HUDEP-2 (cell line): ENCODE measurements around the gene ZAR1L.

Source experiments
- DNase-seq, 76 experiments: peaks; one replicate each; lab custom pipeline; 2025; ENCODE audit not compliant: unreplicated experiment in 76 of 76; lab: John Stamatoyannopoulos, UW

ZAR1L gene

DNA sequence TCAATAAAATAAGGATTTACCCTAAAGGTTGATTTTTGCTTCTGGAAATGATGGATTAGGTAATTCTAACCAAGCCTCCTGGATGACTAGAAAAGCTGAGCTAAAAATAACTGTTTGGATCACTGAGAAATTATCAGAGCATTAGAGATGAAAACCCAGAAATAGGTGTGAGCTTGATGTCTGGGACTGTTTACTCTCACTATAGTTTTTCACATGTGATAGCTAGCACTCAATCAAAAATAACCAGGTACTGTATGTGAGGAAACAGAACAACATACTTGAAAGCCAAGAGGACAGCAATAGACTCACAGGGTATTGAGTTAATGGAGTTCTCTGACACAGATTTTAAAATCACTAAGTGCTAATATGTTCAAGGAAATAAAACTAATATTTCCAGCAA, 9.5 kb downstream of the ZAR1L start:
- no peak for DNase-seq

DNA sequence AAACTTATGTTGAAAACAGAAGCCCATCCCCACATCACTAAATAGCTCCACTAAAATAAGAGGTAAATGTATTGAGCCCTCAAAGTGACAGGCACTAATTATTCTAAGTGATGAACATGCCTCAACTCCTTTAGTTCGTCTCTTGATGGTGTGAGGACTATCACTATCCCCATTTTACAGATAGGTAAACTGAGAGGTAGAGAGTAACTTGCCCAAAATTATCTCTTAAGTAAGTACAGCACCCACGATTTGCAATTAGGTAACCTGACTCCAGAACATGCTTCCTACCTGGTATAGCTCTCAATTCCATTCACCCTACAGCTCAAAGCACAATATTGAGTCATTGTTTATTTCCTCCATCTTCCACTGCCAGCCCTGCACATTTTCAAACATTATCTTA, 12.7 kb downstream of the ZAR1L start:
- no peak for DNase-seq

DNA sequence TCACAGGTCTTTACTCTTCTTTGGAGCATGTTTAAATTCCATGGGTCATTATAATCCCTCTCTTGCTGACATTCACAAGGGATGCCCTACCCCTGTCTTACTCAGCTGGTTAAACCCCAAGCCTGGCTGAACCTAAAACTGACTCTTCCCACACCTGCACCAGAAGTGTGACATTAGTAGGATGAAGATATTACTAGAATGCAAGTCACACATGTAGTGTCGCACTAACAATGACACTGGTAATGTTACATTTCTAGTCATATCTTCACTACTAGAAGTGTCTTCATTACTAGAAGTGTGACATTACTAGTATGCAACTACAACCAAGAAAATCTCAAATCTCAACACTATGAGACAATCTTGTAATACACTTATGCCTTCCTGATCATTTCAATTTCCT, 14.2 kb downstream of the ZAR1L start:
- no peak for DNase-seq

GRCh38 chr13:32300406-32300805, 14.8 kb downstream of the ZAR1L start:
- no peak for DNase-seq

DNA sequence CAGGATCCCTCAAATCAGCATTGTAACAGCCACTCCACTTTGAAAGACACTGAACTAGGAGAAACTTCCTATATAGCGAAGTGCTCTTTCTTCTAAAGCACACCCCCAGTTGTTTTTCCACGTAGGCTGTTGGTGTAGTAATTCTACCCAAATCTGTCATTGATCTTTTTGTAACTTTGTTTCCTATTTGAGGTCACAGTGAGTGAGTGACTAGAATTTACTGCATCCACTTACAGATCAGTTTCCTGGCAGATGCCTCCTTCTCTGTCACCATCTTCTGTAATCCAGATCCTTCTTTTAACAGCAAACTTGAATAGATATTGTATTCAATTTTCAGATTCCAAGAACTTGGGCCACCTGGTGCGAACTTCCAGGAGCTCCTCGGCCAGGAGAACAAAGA, 15.3 kb downstream of the ZAR1L start:
- DNase-seq, result no peak

DNA sequence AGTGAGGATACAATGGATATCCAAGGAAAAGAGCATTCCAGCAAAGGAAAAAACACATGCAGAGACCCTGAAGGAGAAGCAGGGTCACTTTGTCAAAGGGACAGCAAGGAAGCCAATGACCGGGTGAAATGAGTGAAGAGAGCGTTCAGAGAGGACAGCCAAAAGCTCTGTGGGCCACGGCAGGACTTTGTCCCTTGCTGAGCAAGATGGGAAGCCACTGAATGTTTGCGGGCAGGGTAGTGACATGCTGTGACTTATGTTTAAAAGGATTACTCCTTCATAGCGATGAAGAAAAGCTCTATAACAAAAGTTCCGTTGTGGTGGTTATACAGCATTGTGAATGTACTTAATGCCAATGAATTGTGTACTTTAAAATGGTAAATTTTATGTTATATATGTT, 16.5 kb downstream of the ZAR1L start:
- no peak for DNase-seq

DNA sequence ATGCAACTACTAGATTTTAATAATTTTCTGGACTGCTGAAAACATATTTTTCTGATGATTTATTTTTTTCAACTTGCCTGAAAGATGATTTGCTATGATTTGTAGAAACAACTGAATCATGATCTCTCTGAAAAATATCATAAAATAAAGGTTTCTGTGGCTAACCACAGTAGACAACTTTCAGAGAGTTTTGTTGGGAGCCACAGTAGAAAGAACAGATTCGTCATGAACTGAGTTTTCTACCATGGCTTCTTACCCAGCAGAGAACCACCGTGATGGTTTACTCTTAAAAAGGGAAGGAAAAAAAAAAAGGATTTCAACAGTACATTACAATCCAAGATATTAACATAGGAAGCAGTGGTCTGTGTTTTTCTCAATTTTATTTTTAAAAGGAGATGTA, 18.0 kb downstream of the ZAR1L start:
- DNase-seq, result no peak

DNA sequence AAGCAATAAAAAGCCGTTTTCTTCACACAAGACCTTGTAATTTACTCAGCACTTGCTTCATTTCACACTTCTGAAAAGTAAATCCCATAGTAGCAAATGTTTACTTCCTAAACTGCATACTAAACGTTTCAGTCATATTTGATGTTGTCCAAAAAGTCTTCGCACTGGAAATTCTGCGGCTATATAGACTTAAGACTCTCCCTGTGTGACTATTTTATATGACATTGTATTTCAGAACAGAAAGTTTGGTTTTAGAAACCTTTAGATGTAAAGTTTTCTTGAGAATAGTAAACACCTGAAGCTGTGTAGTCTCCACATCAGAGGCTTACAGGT, 29.6 kb downstream of the ZAR1L start:
- no peak for DNase-seq

- DNase-seq, result no peak
These were observed 30.1 kb downstream of the ZAR1L start for GRCh38 chr13:32284927-32285632.

DNA sequence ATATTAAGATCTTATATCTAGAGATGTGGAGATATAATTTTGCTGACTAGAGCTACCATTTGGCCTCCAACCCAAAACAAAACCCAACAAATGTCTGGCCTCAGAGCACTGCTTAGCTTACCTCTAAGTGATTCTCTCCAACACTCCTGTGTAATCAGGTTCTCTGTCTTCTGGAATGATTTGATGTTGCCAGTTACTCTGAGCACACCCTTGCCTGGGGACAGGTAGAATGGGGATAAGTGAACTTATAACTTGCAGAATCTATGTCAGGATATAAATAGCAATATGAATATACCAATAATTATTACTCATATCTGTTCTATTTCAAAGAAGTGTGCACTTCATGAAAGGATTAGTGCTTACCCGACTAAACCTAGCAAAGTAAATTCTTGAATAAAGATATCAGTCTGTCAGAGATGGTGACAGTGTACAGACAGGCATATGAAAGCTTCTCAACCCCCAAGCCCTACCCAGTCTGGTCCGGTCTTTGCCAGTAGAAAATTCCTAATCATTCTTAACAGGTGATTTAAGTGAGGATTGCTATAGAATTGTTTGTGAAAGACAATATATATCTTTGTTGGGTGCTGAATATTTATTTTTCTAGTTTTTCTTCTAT, 33.0 kb downstream of the ZAR1L start:
- no peak for DNase-seq

DNA sequence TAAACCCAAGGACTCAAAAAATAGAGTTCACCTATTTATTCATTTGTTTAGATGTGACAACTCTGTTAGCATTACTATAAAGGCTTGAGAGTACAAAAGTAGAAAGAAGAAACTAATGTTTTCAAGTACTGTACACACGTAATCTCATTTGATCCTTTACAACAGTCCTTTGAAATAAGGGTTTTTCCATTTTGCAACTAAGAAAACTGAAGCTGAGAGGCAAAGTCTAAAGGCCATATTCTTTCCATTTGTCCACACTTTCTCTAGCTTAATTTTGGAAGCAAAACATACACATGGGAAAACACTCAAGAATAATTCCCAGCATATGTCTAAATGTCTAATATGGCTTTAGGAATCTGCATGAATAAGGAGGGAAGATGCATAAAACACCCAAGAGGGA, 34.1 kb downstream of the ZAR1L start:
- no peak for DNase-seq

DNA sequence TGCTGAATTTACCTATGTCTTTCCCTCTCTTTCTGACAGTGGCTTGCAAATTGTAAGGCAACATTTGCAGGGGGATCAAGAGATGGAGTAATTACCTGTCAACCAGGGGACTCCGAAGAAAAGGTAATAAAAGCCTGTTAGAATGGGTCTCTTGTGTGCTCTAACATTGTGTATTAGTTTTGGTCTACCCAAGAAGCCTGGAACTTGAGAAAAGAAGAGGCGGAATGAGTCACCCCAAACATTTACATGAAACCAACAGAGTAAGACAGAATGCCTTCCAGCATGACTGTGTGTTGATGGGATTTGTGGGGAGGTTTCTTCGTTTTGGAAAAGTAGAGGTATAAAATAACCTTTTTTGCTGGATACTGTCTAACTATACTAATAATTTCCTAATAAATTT, 36.7 kb downstream of the ZAR1L start:
- no peak for DNase-seq

DNA sequence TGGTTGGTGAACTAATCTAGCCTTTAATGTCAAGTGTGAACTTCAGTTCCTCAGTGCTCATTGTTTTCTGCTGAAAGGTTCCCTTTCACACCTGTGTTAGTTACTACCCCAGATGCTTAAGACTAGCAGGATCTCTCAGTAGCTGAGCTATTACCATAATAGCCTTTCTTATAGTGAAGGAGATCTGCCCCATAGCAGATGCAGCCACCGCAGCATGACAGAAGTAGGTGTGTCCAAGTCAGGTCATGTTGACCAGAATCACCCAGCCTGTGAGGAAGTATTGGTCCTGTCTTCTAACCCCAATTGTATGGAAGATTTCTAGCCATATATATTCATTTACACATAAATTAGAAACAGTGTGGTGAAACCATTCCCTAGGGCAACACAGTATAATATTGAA, 37.3 kb downstream of the ZAR1L start:
- no peak for DNase-seq

GRCh38 chr13:32272021-32272683, 43.0 kb downstream of the ZAR1L start:
- no peak for DNase-seq

DNA sequence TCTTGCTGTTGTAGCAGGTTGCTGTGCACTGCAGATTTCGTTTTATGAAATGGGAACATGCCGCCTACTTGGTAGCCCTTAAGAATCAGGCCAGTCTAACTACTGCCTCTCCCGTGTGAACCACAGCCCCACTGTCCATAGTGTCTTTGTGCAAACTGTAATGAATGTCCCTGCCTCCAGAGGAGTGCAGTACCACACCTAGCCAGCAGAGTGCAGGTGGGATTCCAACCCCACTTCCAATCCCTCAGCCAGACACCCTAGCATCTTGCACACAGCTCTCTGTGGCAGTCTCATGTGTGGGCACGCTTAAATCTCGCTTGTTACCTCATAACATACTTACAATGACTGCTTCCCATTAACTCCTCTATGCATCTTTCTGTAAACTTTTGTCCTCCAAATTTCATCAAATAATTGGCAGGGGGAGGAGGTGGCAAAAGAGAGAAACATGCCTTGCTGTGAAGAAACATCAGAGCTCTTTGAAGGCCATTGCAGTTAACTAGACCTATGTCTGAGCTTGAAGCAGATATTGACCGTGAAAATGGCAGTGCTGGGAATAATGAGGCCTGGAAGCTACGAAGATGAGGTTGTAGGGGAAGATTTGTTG, 47.2 kb downstream of the ZAR1L start:
- DNase-seq, result peak in 16 of 76 experiments; percentile 1 to 31 (median 12)

GRCh38 chr13:32266130-32266529, 49.0 kb downstream of the ZAR1L start:
- DNase-seq, result no peak

DNA sequence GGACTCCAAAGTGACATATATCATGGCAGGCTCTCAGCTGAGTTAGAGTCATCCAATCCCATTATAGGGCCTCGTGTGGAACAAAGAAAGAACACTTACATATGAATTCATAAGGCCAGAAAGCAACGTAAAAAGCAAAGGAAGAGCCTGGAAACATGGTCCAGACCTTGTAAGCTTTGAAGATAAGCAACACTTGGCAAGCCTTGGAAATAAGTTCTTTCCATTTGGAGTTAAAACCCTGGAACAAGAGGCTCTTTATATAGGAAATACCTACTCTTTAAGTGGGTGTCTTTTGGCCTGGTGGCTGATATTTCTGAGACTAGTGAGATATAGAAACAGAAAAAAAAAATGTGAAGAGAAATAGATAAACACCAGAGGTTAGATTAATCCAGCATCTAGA, 49.4 kb downstream of the ZAR1L start:
- no peak for DNase-seq

DNA sequence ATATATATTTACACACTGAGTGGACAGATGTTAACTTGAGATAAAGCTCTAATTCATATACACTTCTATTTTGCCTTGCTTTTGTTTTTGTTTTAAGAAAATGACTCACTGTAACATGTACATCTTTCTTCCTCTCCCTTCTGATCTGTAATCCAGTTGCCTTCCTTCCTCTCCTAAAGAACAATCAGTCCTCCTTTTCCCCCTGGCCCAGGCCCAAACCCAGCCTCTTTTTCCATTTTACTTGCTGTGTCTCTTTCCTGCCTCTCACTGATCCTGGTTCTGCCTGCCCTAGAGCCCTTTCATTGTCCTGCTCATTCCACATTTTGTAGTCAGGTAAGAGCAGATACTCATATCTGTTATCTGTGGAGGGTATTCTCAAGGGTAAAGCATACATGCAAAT, 50.8 kb downstream of the ZAR1L start:
- no peak for DNase-seq

- DNase-seq, result no peak
These were observed 52.5 kb downstream of the ZAR1L start for GRCh38 chr13:32262619-32263018.

DNA sequence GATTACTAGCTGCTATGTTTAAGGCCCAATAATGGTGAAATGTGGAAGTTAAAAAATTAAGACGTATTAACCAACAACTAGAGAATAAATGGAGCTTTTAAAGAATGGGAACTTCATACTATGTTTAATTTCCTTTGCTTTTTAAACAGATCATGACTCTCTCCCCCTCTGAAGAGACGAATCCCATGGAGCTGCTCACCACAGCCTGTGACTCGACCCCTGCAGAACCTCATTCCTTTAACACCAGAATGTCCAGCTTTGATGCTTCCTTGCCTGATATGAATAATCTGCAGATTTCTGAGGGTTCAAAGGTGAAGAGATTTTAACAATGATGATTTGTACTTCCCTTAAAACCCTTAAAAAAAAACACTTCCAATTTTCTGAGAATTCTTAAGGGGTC, 53.0 kb downstream of the ZAR1L start:
- no peak for DNase-seq

DNA sequence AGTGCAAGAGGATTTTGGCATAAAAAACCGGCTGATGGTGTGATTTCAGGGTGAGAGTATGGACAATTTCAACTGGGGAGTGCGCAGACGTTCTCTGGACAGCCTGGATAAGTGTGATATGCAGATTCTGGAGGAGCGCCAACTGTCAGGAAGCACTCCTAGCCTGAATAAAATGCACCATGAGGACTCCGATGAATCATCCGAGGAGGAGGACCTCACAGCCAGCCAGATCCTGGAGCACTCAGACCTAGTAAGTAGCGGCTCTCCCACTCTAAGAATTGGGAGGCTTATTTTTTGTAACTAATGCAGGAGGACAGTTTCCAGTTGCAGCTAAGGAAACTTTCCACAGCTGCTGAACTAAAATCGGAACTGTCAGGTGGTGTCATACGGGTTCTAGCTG, 53.6 kb downstream of the ZAR1L start:
- DNase-seq, result peak in 33 of 76 experiments; percentile 3 to 85 (median 33)

GRCh38 chr13:32259116-32259515, 56.0 kb downstream of the ZAR1L start:
- DNase-seq, result no peak
